GM19468 (cell line): ENCODE data around the gene CCR3.

ENCODE experiments used
- ATAC-seq: cut with Tn5 transposase; IDR thresholded peaks from one replicate; pipeline ENCODE4 v1.9.1; 2021; ENCODE audit warnings: mild to moderate bottlenecking, moderate library complexity, moderate number of reproducible peaks; ENCODE audit not compliant: unreplicated experiment; ENCODE audit errors: extremely low read depth

CCR3 gene

GRCh38 chr3:46293991-46294833 lies 52.0 kb downstream of the CCR3 start:
- no peak for ATAC-seq

GRCh38 chr3:46296826-46297225 lies 54.6 kb downstream of the CCR3 start:
- ATAC-seq = no peak

GRCh38 chr3:46297658-46298423 lies 55.6 kb downstream of the CCR3 start:
- no peak for ATAC-seq

GRCh38 chr3:46298871-46299607 lies 56.8 kb downstream of the CCR3 start:
- no peak for ATAC-seq

- no peak for ATAC-seq
These were observed 57.6 kb downstream of the CCR3 start for GRCh38 chr3:46299608-46300460.

GRCh38 chr3:46300461-46300789 lies 58.2 kb downstream of the CCR3 start:
- ATAC-seq = no peak

GRCh38 chr3:46301122-46301835 lies 59.0 kb downstream of the CCR3 start:
- ATAC-seq = no peak

- no peak for ATAC-seq
These were observed 61.0 kb downstream of the CCR3 start for GRCh38 chr3:46303240-46303639.

- no peak for ATAC-seq
These were observed 62.5 kb downstream of the CCR3 start for GRCh38 chr3:46304739-46305138.

GRCh38 chr3:46312991-46313390 lies 70.7 kb downstream of the CCR3 start:
- ATAC-seq = no peak

- no peak for ATAC-seq
These were observed 72.3 kb downstream of the CCR3 start for GRCh38 chr3:46314517-46314916.

- ATAC-seq = no peak
These were observed 73.9 kb downstream of the CCR3 start for GRCh38 chr3:46316206-46316605.
